ENCODE results near the gene TSEN2. TPM values are rescaled to one million over a fixed set of nuclear protein-coding genes. Genes with fewer than 3 reads are reported as not detected.
A peak's percentile ranks its signal among the peaks of the same experiment; 100 is the strongest.

Gene TSEN2
- total and polyA plus RNA-seq, 10 of the 15 experiments (the other 5 are each of a cell fraction or from before 2014, with no cell fraction given) = 17.7 to 32.3 (median 24.3) TPM

- ATAC-seq (no peak), FAIRE-seq (no peak), DNase-seq (ENCODE audit: low read depth, low spot score) (no peak)
- Histone ChIP-seq H3K27me3 (replicated peaks in 1 of 2; ENCODE audit: control insufficient read depth in 2 of 2, insufficient read depth in 2 of 2, low read length in 1 of 2) (no peaks in the 10 kb centered on the region), H3K4me3 (no peak overlapping the region), H3K9ac (ENCODE audit: control insufficient read depth, insufficient read depth, low read length) (no peak overlapping the region), H4K20me1 (ENCODE audit: control insufficient read depth, insufficient read depth) (no peaks in the 10 kb centered on the region), H3K9me3 (replicated peaks; ENCODE audit: control insufficient read depth, insufficient read depth, low read length) (no peaks in the 10 kb centered on the region), H3K4me2 (ENCODE audit: control insufficient read depth, insufficient read depth) (no peak overlapping the region), H3K27ac (ENCODE audit: control insufficient read depth, insufficient read depth) (no peak overlapping the region), H3K4me1 (ENCODE audit: control insufficient read depth, insufficient read depth, low read length) (peaks cover 6% of the 10 kb centered on the region; the same call in 1 of the 2 replicates), H3K36me3 (ENCODE audit: control insufficient read depth in 2 of 2, insufficient read depth in 2 of 2, low read length in 1 of 2) (peaks cover 33 to 64% of the 10 kb centered on the region in 2 experiments), H3K79me2 (ENCODE audit: control insufficient read depth, insufficient read depth, low read length) (no peaks in the 10 kb centered on the region), H2AFZ (ENCODE audit: control insufficient read depth, low read depth, low read length) (no peak overlapping the region)
- 83% methylated on average over 4 of the region's 4 CpGs for WGBS (ENCODE audit: insufficient coverage, insufficient replicate concordance, low lambda C conversion rate, missing lambda C conversion rate)
- ChIA-PET POLR2A (interaction anchor here (0.8 kb wide), 1 partner anchor 307 kb away, joined by 6 read pairs; no protein-coding TSS in a partner anchor), SMC1A (ENCODE audit: uncharacterized antibody, unreplicated experiment) (interaction anchor here (0.8 to 1.3 kb wide), 4 partner anchors 9 to 99 kb away, joined by 3 to 6 read pairs (median 4); partner anchors contain the start of gene TSEN2), RAD21 (ENCODE audit: unreplicated experiment) (interaction anchor here (1.0 kb wide), 1 partner anchor 99 kb away, joined by 3 read pairs; the partner anchor contains the start of gene TSEN2), CTCF (interaction anchor here (1.0 to 2.2 kb wide), 6 partner anchors 8 to 137 kb away, joined by 3 to 6 read pairs (median 4); partner anchors contain the start of gene RAF1)
- TF ChIP-seq RAD21 (IDR thresholded peaks at IDR 0.05; ENCODE audit: insufficient read depth, low read depth, low read length) = no peak
- no peak for TF ChIP-seq STAT3 (IDR thresholded peaks at IDR 0.05; ENCODE audit: low read depth, low read length)
- peak; percentile 31; the same call in 1 of the 2 replicates for TF ChIP-seq POLR2A (IDR thresholded peaks at IDR 0.05; ENCODE audit: low read depth, low read length)
- in situ Hi-C loops (cut with MboI) (no loop called here), intact Hi-C loops (cut with micrococcal nuclease; ENCODE audit: unreplicated experiment) (no loop called here)
- TSS peak; percentile 31 for BruUV-seq (replicated peaks)
These were observed 98.5 kb downstream of the TSEN2 start for GRCh38 chr3:12582730-12583129.

Small RNAs within 50 kb of the gene (small RNA-seq; reads per million reads assigned to genes)
- not detected for gene RF00017
- gene RNA5SP123 = not detected
- gene RNU6-377P = not detected

Other genes with a start within 250 kb of the TSEN2 start
- 0.11 TPM in 1 of 2 replicates, not detected in the other for gene PPARG, start 195.4 kb upstream of the TSEN2 start, total RNA-seq (2014; rRNA removed)
- gene PPARG, start 195.4 kb upstream of the TSEN2 start, total RNA-seq (2014; rRNA removed; fragmentation: Illumina TruSeq; extraction: Trizol) = not detected in 2 replicates
- gene PPARG, start 195.4 kb upstream of the TSEN2 start, total RNA-seq (2021) = 0.15 and 0.16 TPM in 2 replicates
- gene PPARG, start 195.4 kb upstream of the TSEN2 start, polyA plus RNA-seq (2011; rRNA removed) = 0.86 and 0.91 TPM in 2 replicates
- gene PPARG, start 195.4 kb upstream of the TSEN2 start, polyA plus RNA-seq (2014; fragmentation: Illumina TruSeq; extraction: Trizol) = 0.06 TPM in 1 of 2 replicates, not detected in the other
- not detected for gene PPARG, start 195.4 kb upstream of the TSEN2 start, polyA plus RNA-seq (2014; fragmentation: Nextera tagmentation; extraction: Ambion mirVana)
- not detected in 2 replicates for gene PPARG, start 195.4 kb upstream of the TSEN2 start, polyA plus RNA-seq (2014; rRNA removed)
- under 1 TPM in 1 of 2 experiments, not detected in 1; 0.12 TPM for gene PPARG, start 195.4 kb upstream of the TSEN2 start, polyA plus RNA-seq (2016; fragmentation: Nextera tagmentation; extraction: Ambion mirVana)
- gene MKRN2OS, start 61.0 kb downstream of the TSEN2 start, total RNA-seq (2014; rRNA removed) = not detected in 2 replicates
- 0.37 and 0.54 TPM in 2 replicates for gene MKRN2OS, start 61.0 kb downstream of the TSEN2 start, total RNA-seq (2014; rRNA removed; fragmentation: Illumina TruSeq; extraction: Trizol)
- not detected in 2 replicates for gene MKRN2OS, start 61.0 kb downstream of the TSEN2 start, total RNA-seq (2021)
- gene MKRN2OS, start 61.0 kb downstream of the TSEN2 start, polyA plus RNA-seq (2011; rRNA removed) = 0.17 and 1.0 TPM in 2 replicates
- 0.43 TPM in 2 replicates for gene MKRN2OS, start 61.0 kb downstream of the TSEN2 start, polyA plus RNA-seq (2014; fragmentation: Illumina TruSeq; extraction: Trizol)
- under 1 TPM in 1 of 2 experiments, not detected in 1; 0.20 TPM for gene MKRN2OS, start 61.0 kb downstream of the TSEN2 start, polyA plus RNA-seq (2014; fragmentation: Nextera tagmentation; extraction: Ambion mirVana)
- gene MKRN2OS, start 61.0 kb downstream of the TSEN2 start, polyA plus RNA-seq (2014; rRNA removed) = not detected in 2 replicates
- under 1 TPM; 0.30 to 0.37 TPM for gene MKRN2OS, start 61.0 kb downstream of the TSEN2 start, polyA plus RNA-seq (2016; fragmentation: Nextera tagmentation; extraction: Ambion mirVana)
- 32.5 and 39.1 TPM in 2 replicates for gene MKRN2, start 72.6 kb downstream of the TSEN2 start, total RNA-seq (2014; rRNA removed)
- gene MKRN2, start 72.6 kb downstream of the TSEN2 start, total RNA-seq (2014; rRNA removed; fragmentation: Illumina TruSeq; extraction: Trizol) = 29.4 and 30.6 TPM in 2 replicates
- 36.2 and 36.5 TPM in 2 replicates for gene MKRN2, start 72.6 kb downstream of the TSEN2 start, total RNA-seq (2021)
- gene MKRN2, start 72.6 kb downstream of the TSEN2 start, polyA plus RNA-seq (2011; rRNA removed) = 40.6 and 41.2 TPM in 2 replicates
- 31.6 and 32.0 TPM in 2 replicates for gene MKRN2, start 72.6 kb downstream of the TSEN2 start, polyA plus RNA-seq (2014; fragmentation: Illumina TruSeq; extraction: Trizol)
- gene MKRN2, start 72.6 kb downstream of the TSEN2 start, polyA plus RNA-seq (2014; fragmentation: Nextera tagmentation; extraction: Ambion mirVana) = 10 to 100 TPM; 15.4 to 21.8 TPM
- 27.9 and 36.3 TPM in 2 replicates for gene MKRN2, start 72.6 kb downstream of the TSEN2 start, polyA plus RNA-seq (2014; rRNA removed)
- gene MKRN2, start 72.6 kb downstream of the TSEN2 start, polyA plus RNA-seq (2016; fragmentation: Nextera tagmentation; extraction: Ambion mirVana) = 10 to 100 TPM; 38.9 to 40.7 TPM
- 109 and 120 TPM in 2 replicates for gene RAF1, start 179.6 kb downstream of the TSEN2 start, total RNA-seq (2014; rRNA removed)
- gene RAF1, start 179.6 kb downstream of the TSEN2 start, total RNA-seq (2014; rRNA removed; fragmentation: Illumina TruSeq; extraction: Trizol) = 77.2 and 81.3 TPM in 2 replicates
- gene RAF1, start 179.6 kb downstream of the TSEN2 start, total RNA-seq (2021) = 64.9 and 74.4 TPM in 2 replicates
- gene RAF1, start 179.6 kb downstream of the TSEN2 start, polyA plus RNA-seq (2011; rRNA removed) = 130 and 151 TPM in 2 replicates
- gene RAF1, start 179.6 kb downstream of the TSEN2 start, polyA plus RNA-seq (2014; fragmentation: Illumina TruSeq; extraction: Trizol) = 89.6 and 90.2 TPM in 2 replicates
- 10 to 100 TPM; 20.4 to 27.9 TPM for gene RAF1, start 179.6 kb downstream of the TSEN2 start, polyA plus RNA-seq (2014; fragmentation: Nextera tagmentation; extraction: Ambion mirVana)
- gene RAF1, start 179.6 kb downstream of the TSEN2 start, polyA plus RNA-seq (2014; rRNA removed) = 79.1 and 85.2 TPM in 2 replicates
- 10 to 100 TPM; 72.4 to 73.8 TPM for gene RAF1, start 179.6 kb downstream of the TSEN2 start, polyA plus RNA-seq (2016; fragmentation: Nextera tagmentation; extraction: Ambion mirVana)